SHP77 (cell line): ENCODE measurements around the gene LSP1.

ENCODE experiments used
- DNase-seq, 2 experiments: peaks; one replicate each; lab custom pipeline; 2025; lab: John Stamatoyannopoulos, UW

LSP1 gene

GRCh38 chr11:1890856-1891830 lies 38.3 kb downstream of the LSP1 start:
- no peak for DNase-seq

GRCh38 chr11:1891831-1892115 lies 38.9 kb downstream of the LSP1 start, which contains the start of gene PRR33:
Gene PRR33 (minus strand): TSS chr11:1891895. CDS start chr11:1890584, 1,311 bp downstream.
- no peak for DNase-seq

- no peak for DNase-seq
Measured at GRCh38 chr11:1892116-1892515, 39.2 kb downstream of the LSP1 start.

GRCh38 chr11:1892558-1892957 lies 39.7 kb downstream of the LSP1 start:
- no peak for DNase-seq

- DNase-seq = no peak
Measured at GRCh38 chr11:1893581-1894359, 40.9 kb downstream of the LSP1 start.

- no peak for DNase-seq
Measured at GRCh38 chr11:1894759-1895158, 41.9 kb downstream of the LSP1 start.

- DNase-seq = no peak
Measured at GRCh38 chr11:1896468-1896867, 43.6 kb downstream of the LSP1 start.

- DNase-seq = no peak
Measured at GRCh38 chr11:1896923-1897322, 44.0 kb downstream of the LSP1 start.

- no peak for DNase-seq
Measured at GRCh38 chr11:1899090-1899489, 46.2 kb downstream of the LSP1 start.

GRCh38 chr11:1899686-1900085 lies 46.8 kb downstream of the LSP1 start:
- no peak for DNase-seq

- DNase-seq = no peak
Measured at GRCh38 chr11:1906181-1906580, 53.3 kb downstream of the LSP1 start.

GRCh38 chr11:1906611-1907423 lies 53.9 kb downstream of the LSP1 start:
- no peak for DNase-seq

- DNase-seq = no peak
Measured at GRCh38 chr11:1908618-1909017, 55.7 kb downstream of the LSP1 start.

GRCh38 chr11:1909524-1909923 lies 56.6 kb downstream of the LSP1 start:
- DNase-seq = no peak

- DNase-seq = no peak
Measured at GRCh38 chr11:1912289-1912878, 59.5 kb downstream of the LSP1 start.

GRCh38 chr11:1913271-1914060 lies 60.6 kb downstream of the LSP1 start:
- DNase-seq = no peak

GRCh38 chr11:1915795-1916131 lies 62.9 kb downstream of the LSP1 start:
- no peak for DNase-seq

- DNase-seq = no peak
Measured at GRCh38 chr11:1916132-1916985, 63.5 kb downstream of the LSP1 start.

GRCh38 chr11:1916986-1917522 lies 64.2 kb downstream of the LSP1 start:
- DNase-seq = no peak
